Glutamatergic neuron (in vitro differentiated cells): Measurements from ENCODE around the gene BIRC5. TPM values are rescaled to one million over a fixed set of nuclear protein-coding genes. Genes with fewer than 3 reads are reported as not detected.

ENCODE experiments used
- DNase-seq: peaks from one replicate; pipeline ENCODE4 v3.0.0; 2022
- H3K27ac Mint-ChIP-seq: one replicate; pipeline ENCODE4 v1.8.0; 2020; ENCODE audit warnings: mild to moderate bottlenecking, mixed read lengths, inconsistent platforms; ENCODE audit not compliant: unreplicated experiment
- H3K27me3 Mint-ChIP-seq: one replicate; pipeline ENCODE4 v1.8.0; 2020; ENCODE audit warnings: mild to moderate bottlenecking, moderate library complexity, mixed read lengths, inconsistent platforms; ENCODE audit not compliant: unreplicated experiment
- H3K36me3 Mint-ChIP-seq: one replicate; pipeline ENCODE4 v1.8.0; 2020; ENCODE audit warnings: mild to moderate bottlenecking, mixed read lengths, inconsistent platforms; ENCODE audit not compliant: unreplicated experiment
- H3K4me1 Mint-ChIP-seq: one replicate; pipeline ENCODE4 v1.8.0; 2020; ENCODE audit warnings: mild to moderate bottlenecking, low read depth, mixed read lengths, inconsistent platforms; ENCODE audit not compliant: unreplicated experiment
- H3K4me3 Mint-ChIP-seq: one replicate; pipeline ENCODE4 v1.8.0; 2020; ENCODE audit warnings: mild to moderate bottlenecking, mixed read lengths, inconsistent platforms; ENCODE audit not compliant: unreplicated experiment
- H3K9me3 Mint-ChIP-seq: one replicate; pipeline ENCODE4 v1.8.0; 2020; ENCODE audit warnings: mild to moderate bottlenecking, moderate library complexity, mixed read lengths, inconsistent platforms; ENCODE audit not compliant: unreplicated experiment
- total RNA-seq: library from RNA; stranded (reverse); fragmentation: NEBNext Ultra II Directional; extraction: Animal tissue kit (Norgen Biotek cat#: 25700); gene quantifications from one replicate; pipeline ENCODE4 v1.2.1, GENCODE V29; 2021; ENCODE audit not compliant: unreplicated experiment
- TF ChIP-seq, protein P1 (sequence below): fragments of 200-600 bp; sonication (generic); IDR thresholded peaks from one replicate; pipeline ENCODE4 v1.5.0; 2021; ENCODE audit not compliant: partially characterized antibody, unreplicated experiment

Gene BIRC5
- total RNA-seq, 1 donor from 2014 or later, result 14.5 TPM

DNA sequence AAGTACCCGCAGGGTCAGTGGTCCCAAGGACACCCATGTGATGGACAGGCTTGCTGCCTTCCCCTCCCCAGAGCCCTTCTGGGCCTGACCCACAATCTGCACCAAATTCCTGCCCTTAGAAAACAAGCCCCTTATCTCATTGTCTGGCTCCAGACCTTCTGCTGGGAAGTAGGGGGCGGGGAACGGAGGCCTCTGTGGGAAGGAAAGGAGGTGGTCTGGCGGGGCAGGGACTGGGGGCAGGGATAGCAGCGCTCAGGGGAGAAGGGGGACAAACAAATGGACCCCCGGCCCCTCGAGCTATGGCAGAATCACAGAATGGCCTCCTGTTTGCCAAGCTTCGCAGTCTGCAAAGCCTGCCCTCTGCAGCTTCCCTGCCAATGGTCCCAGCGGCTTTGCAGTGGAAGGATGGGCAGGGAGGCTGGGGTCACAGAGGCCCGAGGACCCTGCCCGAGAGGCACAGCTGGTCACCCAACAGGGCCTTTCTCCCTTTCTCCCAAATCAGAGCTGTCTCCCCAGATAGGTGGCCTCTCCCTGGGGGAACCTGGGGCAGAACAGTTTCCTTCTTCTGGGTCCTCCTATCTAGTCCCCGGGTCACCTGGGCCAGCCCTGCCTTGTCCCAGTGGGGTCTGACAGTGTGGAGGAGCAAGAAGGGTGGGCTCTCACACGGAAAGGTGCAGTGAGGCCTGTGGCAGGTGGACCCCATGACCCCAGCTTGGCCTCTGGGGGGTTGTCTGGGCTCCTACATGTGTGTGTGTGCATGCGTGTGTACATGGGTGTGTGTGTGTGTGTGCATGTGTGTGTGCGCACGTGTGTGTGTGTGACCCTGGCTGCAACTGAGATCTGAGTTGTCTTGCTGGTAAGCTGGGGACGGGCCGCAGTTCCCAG lies 42.9 kb downstream of the BIRC5 start:
- H3K27ac Mint-ChIP-seq, result no peak overlapping the region
- peaks cover 3% of the 10 kb centered on the region for H3K4me1 Mint-ChIP-seq
- no peak for DNase-seq
- no peak overlapping the region for H3K4me3 Mint-ChIP-seq
- peaks cover 1% of the 10 kb centered on the region for H3K27me3 Mint-ChIP-seq
- no peaks in the 10 kb centered on the region for H3K36me3 Mint-ChIP-seq
- H3K9me3 Mint-ChIP-seq, result peaks cover 3% of the 10 kb centered on the region
- TF ChIP-seq, protein P1, sequence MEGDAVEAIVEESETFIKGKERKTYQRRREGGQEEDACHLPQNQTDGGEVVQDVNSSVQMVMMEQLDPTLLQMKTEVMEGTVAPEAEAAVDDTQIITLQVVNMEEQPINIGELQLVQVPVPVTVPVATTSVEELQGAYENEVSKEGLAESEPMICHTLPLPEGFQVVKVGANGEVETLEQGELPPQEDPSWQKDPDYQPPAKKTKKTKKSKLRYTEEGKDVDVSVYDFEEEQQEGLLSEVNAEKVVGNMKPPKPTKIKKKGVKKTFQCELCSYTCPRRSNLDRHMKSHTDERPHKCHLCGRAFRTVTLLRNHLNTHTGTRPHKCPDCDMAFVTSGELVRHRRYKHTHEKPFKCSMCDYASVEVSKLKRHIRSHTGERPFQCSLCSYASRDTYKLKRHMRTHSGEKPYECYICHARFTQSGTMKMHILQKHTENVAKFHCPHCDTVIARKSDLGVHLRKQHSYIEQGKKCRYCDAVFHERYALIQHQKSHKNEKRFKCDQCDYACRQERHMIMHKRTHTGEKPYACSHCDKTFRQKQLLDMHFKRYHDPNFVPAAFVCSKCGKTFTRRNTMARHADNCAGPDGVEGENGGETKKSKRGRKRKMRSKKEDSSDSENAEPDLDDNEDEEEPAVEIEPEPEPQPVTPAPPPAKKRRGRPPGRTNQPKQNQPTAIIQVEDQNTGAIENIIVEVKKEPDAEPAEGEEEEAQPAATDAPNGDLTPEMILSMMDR, result no peak

DNA sequence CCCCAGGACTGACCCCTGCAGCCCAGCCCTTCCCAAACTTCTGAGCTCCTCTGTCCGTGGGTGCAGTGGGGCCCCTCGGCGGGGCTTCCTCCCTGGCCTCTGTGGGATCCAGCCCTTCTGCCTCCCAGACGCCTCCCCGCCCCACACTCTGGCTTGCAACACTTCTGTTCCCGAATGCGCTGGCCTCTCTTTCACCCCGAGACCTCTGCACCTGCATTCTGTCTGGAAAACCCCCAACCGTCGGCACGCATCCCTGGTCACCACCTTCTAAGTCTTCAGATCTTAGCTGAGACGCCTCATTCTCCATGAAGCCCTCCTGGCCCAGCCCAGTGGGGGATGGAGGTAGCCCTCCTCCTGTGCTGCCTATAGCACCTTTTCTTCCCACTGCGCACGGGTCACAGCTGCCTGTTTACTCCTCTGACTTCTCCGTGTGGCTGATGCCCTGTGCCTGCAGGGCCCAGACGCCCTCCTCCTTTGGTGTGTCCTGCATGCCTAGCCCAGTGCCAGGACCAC lies 43.8 kb downstream of the BIRC5 start:
- H3K9me3 Mint-ChIP-seq, result peaks cover 3% of the 10 kb centered on the region
- H3K4me3 Mint-ChIP-seq, result no peak overlapping the region
- H3K27me3 Mint-ChIP-seq, result peaks cover 1% of the 10 kb centered on the region
- TF ChIP-seq, protein P1, result no peak
- no peaks in the 10 kb centered on the region for H3K36me3 Mint-ChIP-seq
- H3K27ac Mint-ChIP-seq, result no peak overlapping the region
- peaks cover 3% of the 10 kb centered on the region for H3K4me1 Mint-ChIP-seq
- no peak for DNase-seq

DNA sequence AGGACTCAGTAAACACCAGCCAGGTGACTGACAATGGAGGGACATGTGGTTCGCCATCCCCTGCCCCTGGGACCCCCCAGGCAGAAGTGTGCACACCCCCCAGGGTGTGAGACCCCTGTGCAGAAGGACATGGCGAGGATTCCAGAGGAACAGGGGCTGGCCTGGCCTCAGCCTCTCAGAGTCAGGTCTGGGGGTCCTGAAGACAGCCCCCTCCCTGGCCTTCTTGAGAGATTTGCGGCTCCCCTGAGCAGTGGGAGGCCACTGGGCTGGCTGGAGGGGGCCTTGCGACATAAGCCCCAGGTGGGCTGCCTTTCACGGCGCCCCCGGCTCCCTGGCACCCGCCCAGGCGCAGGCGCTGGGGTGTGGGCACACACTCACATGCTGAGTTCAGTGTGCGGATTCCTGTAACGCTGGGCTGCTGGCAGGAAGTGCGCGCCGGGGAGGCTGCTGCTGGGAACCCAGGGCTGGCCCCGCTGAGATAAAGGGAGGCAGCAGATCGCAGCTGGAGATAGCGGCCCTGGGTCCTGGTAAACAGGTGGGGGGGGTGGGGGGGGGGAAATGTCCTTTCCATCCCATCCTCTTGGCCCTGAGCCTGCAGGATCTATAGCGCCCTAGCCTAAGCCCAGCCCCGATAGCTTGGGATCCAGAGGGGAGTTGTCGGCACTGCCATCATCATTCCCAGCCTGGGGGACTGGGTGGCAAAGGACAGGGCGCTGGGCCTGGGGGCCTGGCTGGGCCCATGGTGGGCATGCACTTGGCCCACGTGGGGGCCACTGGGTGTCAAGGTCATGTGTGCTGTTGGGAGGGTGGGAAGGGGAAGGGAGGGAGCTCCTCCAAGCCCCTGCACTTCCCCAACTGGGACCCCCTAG lies 44.5 kb downstream of the BIRC5 start:
- TF ChIP-seq, protein P1, result no peak
- H3K4me1 Mint-ChIP-seq, result peaks cover 3% of the 10 kb centered on the region
- H3K27ac Mint-ChIP-seq, result no peak overlapping the region
- H3K36me3 Mint-ChIP-seq, result no peaks in the 10 kb centered on the region
- peaks cover 3% of the 10 kb centered on the region for H3K9me3 Mint-ChIP-seq
- peaks cover 1% of the 10 kb centered on the region for H3K27me3 Mint-ChIP-seq
- DNase-seq, result no peak
- no peak overlapping the region for H3K4me3 Mint-ChIP-seq

DNA sequence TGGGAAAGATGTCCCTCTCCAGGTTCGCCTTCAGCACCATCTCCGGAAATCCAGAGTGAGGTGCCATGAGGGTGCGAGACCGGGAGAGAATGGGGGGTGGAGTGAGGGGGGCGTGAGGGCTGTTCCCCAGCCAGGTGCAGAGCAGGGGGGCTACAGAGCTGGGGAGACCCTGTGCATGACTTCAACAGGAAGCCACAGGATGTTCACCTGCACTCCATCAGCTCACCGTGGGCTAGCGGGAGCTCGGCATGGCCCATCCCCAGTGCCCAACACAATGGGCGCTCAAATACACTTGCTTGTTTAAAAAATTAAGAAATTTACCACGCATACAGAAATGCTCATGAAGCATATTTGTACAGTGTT lies 45.1 kb downstream of the BIRC5 start:
- H3K9me3 Mint-ChIP-seq, result peaks cover 3% of the 10 kb centered on the region
- no peak for DNase-seq
- H3K27ac Mint-ChIP-seq, result no peak overlapping the region
- peaks cover 3% of the 10 kb centered on the region for H3K4me1 Mint-ChIP-seq
- peaks cover 1% of the 10 kb centered on the region for H3K27me3 Mint-ChIP-seq
- no peak overlapping the region for H3K4me3 Mint-ChIP-seq
- H3K36me3 Mint-ChIP-seq, result no peaks in the 10 kb centered on the region
- TF ChIP-seq, protein P1, result no peak
